Suprapubic skin (tissue), 4 donors: ENCODE results near the gene FOLR1.
"Not testable (repeated sequence)": the region's sequence is repeated elsewhere in the genome, so short reads cannot be mapped to it uniquely, and the experiment has no call there.

ENCODE experiments used
- POLR2A ChIP-seq, 2 donors: fragments of 450-650 bp; IDR thresholded peaks; one replicate each; pipeline ENCODE4 v1.6.1; 2017; ENCODE audit warnings: antibody characterized with exemption in 2 of 2, mild to moderate bottlenecking in 2 of 2, moderate library complexity in 2 of 2
- POLR2AphosphoS5 ChIP-seq, 3 donors: sonication (generic); formaldehyde crosslinking; IDR thresholded peaks; one replicate each; pipeline ENCODE4 v1.6.1; 2017; ENCODE audit warnings: antibody characterized with exemption in 3 of 3
- TF ChIP-seq, protein P1 (sequence below), 2 donors: fragments of 200-600 bp in 1 of 2; fragments of 450-650 bp in 1 of 2; sonication (generic) in 1 of 2; IDR thresholded peaks; one replicate each; pipeline ENCODE4 v1.5.1; 2016 to 2019; ENCODE audit warnings: antibody characterized with exemption in 2 of 2, mild to moderate bottlenecking in 1 of 2, moderate library complexity in 1 of 2

DNA sequence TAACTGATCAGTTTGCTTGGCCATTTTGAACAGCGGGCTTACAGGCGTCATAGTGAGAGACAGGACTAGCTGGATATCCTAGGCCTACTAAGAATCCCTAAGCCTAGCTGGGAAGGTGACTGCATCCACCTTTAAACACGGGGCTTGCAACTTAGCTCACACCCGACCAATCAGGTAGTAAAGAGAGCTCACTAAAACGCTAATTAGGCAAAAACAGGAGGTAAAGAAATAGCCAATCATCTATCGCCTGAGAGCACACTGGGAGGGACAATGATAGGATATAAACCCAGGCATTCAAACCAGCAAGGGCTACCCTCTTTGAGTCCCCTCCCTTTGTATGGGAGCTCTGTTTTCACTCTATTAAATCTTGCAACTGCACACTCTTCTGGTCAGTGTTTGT, 38.1 kb upstream of the FOLR1 start:
- TF ChIP-seq POLR2AphosphoS5, POLR2A (IDR thresholded peaks at IDR 0.05): not testable (repeated sequence)
- TF ChIP-seq, protein P1, sequence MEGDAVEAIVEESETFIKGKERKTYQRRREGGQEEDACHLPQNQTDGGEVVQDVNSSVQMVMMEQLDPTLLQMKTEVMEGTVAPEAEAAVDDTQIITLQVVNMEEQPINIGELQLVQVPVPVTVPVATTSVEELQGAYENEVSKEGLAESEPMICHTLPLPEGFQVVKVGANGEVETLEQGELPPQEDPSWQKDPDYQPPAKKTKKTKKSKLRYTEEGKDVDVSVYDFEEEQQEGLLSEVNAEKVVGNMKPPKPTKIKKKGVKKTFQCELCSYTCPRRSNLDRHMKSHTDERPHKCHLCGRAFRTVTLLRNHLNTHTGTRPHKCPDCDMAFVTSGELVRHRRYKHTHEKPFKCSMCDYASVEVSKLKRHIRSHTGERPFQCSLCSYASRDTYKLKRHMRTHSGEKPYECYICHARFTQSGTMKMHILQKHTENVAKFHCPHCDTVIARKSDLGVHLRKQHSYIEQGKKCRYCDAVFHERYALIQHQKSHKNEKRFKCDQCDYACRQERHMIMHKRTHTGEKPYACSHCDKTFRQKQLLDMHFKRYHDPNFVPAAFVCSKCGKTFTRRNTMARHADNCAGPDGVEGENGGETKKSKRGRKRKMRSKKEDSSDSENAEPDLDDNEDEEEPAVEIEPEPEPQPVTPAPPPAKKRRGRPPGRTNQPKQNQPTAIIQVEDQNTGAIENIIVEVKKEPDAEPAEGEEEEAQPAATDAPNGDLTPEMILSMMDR (IDR thresholded peaks at IDR 0.05), result not testable (repeated sequence)
